Ovary (tissue), 3 donors: ENCODE measurements around the gene KCNJ4.

ENCODE experiments used
- CTCF ChIP-seq, 3 donors: fragments of 450-650 bp in 2 of 3; fragments of 200-600 bp in 1 of 3; IDR thresholded peaks; one replicate each; pipeline versions ENCODE4 v1.5.1 to v1.8.0; 2016 to 2022; ENCODE audit warnings: antibody characterized with exemption in 3 of 3, mild to moderate bottlenecking in 1 of 3
- EP300 ChIP-seq: sonication (generic); formaldehyde crosslinking; IDR thresholded peaks from one replicate; pipeline ENCODE4 v1.6.1; 2017; ENCODE audit warnings: antibody characterized with exemption
- POLR2A ChIP-seq: fragments of 450-650 bp; IDR thresholded peaks from one replicate; pipeline ENCODE4 v1.6.1; 2017; ENCODE audit warnings: antibody characterized with exemption, mild to moderate bottlenecking, moderate library complexity
- donor health status: DM: no; HTN: no; CAD: no.

GRCh38 chr22:38460426-38460840 is 5.4 kb upstream of the KCNJ4 start:
- TF ChIP-seq POLR2A = no peak
- no peak for TF ChIP-seq CTCF (IDR thresholded peaks at IDR 0.05)
- TF ChIP-seq EP300 = no peak
